Stimulated activated CD4-positive, alpha-beta T cell treated with anti-CD3 and anti-CD28 coated beads, Interleukin-4, amount 100 ng/mL, for 48 hours (primary cell): ENCODE measurements around the gene ZFPL1.
A peak's percentile ranks its signal among the peaks of the same experiment; 100 is the strongest.

Experiments
- DNase-seq, 2 donors: peaks; one replicate each; pipeline ENCODE4 v3.0.0-alpha.2; 2020; ENCODE audit warnings: low read depth in 2 of 2

Gene ZFPL1

GRCh38 chr11:65083834-65084597 is at the start of gene ZFPL1, which contains the start of gene CDCA5:
ZFPL1 (plus strand) TSS chr11:65084222; CDS start chr11:65084699, 477 bp downstream.
CDCA5 (minus strand) TSS chr11:65084040; CDS start chr11:65083978, 62 bp downstream.
- peak; percentile 94 for DNase-seq

- no peak for DNase-seq
Measured at GRCh38 chr11:65034423-65034822, 49.6 kb upstream of the ZFPL1 start.

DNA sequence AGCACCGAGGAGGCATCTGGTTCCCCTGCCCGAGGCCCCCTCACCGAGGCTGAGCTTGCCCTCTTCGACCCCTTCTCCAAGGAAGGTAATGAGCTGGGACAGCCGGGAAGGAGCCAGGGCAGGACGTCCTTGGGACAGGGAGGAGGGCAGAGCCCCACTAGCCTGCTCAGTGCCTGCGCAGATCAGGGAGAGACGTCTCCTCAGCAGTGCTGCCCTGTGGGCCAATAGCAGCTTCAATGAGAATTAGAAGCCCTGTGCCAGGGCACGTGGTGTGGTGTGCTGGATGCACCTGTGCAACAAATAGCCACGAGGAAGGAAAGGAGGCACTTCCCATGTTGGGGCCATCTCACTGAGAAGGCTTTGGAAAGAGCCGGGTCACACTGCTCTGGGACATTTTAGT is 48.4 kb upstream of the ZFPL1 start:
- DNase-seq: no peak

DNA sequence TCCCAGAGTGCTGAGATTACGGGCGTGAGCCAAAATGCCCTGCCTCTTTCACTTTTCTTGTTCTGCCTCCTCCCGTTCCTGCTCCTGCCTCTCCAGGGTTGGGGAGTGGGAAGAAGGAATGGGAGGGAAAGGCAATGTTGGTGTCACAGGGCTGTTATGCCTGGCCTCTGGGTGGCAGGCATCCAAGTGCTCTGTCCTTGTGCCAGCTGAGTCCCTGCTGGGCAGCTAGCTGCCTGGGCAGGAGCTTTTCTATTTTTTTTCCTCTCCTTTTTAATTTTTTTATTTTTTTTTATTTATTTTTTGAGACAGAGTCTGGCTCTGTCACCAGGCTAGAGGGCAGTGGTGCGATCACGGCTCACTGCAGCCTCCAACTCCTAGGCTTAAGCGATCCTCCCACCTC is 47.1 kb upstream of the ZFPL1 start:
- no peak for DNase-seq

- DNase-seq: no peak
Measured at GRCh38 chr11:65040520-65040846, 43.5 kb upstream of the ZFPL1 start.

DNA sequence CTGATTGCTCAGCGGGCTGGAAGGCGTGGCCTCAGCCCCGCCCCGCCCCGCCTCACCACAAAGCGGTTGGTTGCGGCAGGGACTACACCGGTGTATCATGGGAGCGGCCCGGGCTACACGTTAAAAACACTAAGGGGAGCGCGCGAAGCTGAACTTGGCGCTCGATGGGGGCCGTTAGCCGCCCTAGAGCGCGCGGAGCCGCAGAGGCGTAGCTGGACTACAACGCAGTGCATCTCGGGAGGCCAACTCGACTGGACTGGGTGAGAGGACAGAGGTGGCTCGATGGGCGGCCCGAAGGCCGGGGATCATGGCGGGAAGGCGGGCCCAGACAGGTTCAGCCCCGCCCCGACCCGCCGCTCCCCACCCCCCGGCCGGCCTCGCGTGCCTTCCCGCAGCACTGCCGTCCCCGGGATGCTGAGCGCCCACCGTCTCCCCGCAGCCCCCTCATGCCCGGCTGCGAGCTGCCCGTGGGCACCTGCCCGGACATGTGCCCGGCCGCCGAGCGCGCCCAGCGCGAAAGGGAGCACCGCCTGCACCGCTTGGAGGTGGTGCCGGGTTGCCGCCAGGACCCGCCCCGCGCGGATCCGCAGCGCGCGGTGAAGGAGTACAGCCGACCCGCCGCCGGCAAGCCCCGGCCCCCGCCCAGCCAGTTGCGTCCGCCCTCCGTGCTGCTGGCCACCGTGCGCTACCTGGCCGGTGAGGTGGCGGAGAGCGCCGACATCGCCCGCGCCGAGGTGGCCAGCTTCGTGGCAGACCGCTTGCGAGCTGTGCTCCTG is 43.0 kb upstream of the ZFPL1 start, which contains the start of gene SAC3D1:
TSS of gene SAC3D1 (plus strand) at position 364 of the 776 bp plus-strand sequence. CDS start at position 447, 83 bp downstream.
- DNase-seq: peak; percentile 78 to 88

DNA sequence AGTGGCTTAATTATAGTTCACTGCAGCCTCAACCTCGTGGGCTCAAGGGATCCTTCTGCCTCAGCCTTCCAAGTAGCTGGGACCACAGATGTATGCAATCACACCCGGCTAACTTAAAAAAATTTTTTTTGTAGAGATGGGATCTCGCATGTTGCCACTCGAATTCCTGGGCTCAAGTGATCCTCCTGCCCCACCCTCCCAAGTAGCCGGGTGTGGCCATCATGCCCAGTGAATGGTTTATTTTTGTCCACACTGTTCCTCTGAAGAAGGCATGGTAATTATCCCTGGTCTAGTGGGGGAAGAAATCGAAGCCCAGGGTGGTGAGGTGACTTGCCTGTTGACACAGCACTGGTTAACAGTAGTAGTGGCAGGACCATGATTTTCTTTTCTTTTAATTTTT is 41.1 kb upstream of the ZFPL1 start:
- DNase-seq: no peak

GRCh38 chr11:65043881-65044501 is 40.0 kb upstream of the ZFPL1 start:
- no peak for DNase-seq

DNA sequence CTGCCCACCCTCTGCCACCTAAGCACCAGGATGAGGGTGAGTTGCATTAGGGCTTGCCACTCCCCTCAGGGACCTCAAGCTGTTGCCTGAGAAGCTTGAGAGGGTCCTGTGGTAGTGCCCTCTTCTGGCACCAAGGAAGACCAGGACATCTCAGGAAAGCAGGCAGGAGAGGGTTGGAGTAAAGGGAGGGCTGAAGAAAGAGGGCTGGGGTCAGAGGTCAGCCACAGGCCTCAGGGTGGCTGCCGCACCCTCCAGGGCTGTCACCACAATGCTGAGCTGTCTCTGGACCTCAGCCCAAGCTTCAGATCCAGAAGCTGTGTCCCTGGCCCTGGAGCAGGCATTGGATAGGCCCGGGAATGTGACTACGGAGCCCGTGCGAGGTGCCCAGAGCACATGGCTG is 39.0 kb upstream of the ZFPL1 start:
- no peak for DNase-seq

DNA sequence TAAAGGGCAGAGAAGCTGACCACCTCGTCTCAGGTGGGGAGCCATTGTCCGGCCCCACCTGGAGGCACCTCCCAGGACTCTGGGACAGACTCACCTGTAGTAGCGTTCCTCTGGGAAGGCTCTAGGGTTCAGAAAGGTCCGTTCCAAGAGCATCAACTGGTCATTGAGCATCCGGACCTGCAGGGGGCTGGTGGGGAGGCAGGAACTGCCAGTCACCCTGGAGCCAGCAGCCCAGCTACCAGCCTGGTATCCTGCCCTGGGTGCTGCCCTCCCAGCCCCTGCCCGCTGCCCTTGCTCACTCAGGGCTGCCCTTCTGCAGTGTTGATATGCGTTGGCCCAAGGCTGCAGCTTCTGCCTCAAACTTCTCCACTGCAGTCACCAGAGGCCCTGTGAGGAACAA is 38.3 kb upstream of the ZFPL1 start:
- no peak for DNase-seq

DNA sequence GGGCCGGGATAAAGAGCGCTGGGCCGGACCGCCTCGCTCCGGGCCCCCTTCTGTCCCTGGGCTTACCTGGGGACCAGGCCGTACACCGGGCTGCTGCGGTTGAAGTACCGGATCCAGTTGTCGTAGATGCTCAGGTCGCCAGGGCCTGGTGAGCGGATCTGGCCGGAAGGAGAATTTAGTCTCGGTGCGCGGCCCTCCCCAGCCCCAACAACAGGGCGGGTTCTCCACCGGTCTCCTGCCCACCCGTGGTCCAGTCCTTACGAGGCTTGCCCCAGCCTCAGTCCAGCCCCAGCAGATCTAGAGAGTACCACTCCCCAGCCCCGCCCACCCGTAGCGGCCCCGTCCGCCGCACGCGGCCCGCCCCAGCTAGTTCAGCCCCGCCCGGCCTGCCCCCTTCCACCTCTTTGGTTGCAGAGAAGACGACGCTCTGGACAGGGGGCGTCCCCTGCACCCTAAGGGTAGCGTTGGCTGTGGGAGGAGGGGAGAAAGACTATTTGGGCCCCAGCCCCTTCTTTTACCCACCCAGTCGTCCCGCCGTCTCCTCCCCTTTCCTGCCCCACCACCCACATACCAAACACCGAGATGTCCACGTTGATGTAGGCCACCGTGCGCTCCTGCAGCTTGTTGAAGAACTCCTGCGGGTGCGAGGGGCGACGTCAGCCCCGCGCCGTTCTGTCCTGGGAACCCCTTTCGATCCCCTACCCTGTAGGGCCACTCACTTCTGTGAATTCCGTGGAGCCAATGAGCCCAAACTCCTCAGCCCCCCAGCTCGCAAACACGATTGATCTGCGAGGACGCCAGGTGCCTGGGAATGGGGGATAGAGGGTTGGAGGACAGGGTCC is 36.2 kb upstream of the ZFPL1 start:
- peak; percentile 24 to 29 for DNase-seq

DNA sequence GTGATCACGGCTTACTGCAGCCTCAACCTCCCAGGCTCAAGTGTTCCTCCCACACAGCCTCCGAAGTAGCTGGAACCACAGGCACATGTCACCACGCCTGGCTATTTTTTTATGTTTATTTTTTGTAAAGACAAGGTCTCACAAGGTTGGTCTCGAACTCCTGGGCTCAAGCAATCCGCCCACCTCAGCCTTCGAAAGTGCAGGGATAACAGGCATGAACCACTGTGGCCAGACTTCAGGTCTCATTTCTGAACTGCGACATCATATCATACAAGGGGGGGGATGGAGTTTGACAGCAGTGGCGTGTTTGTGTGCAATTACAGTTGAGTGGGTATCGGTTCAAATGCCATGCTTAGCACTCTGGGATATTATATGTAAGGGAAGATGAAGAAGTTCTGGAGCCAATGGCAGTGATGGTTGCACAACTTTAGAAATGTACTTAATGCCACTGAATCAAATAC is 32.6 kb upstream of the ZFPL1 start:
- DNase-seq: no peak

GRCh38 chr11:65053827-65054508 is 30.1 kb upstream of the ZFPL1 start:
- DNase-seq: no peak

GRCh38 chr11:65055538-65055937 is 28.5 kb upstream of the ZFPL1 start:
- no peak for DNase-seq

DNA sequence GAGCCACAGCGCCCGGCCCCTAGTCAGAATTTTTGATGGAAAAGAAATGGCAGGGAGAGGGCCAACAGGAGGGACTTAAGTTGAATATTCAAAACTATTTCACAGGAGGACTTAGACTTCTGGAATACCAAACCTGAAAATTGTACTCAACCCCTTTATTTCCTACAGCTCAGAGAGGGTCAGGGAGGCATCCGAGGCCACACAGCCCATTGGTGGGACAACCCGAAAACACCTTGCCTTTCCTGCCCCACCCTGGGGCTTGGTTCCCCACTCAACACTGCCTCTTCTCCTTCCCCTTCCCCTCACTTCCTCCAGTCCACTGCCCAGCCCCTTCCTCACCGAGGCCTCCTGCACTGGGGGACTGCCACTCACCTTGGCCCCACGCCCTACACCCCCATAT is 27.0 kb upstream of the ZFPL1 start:
- DNase-seq: no peak

DNA sequence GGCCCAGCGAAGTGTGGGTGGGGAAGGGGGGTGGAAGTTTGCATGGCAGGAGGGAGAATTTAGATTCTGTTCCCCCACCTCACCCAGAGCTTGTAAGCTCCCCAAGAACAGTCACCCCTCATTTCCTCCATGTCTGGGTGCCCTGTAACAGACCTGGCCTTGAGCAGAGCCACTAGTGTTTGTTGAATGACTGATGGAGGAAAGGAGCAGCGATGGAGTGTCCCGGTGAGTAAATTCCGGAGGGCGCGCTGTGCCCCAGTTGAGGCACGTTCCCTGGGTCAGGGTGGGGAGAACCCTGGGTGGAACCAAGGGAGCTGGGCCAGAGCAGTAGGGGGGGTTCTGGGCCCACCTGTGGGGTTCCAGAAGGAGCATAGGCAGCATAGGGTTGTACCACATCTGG is 26.5 kb upstream of the ZFPL1 start:
- DNase-seq: no peak

DNA sequence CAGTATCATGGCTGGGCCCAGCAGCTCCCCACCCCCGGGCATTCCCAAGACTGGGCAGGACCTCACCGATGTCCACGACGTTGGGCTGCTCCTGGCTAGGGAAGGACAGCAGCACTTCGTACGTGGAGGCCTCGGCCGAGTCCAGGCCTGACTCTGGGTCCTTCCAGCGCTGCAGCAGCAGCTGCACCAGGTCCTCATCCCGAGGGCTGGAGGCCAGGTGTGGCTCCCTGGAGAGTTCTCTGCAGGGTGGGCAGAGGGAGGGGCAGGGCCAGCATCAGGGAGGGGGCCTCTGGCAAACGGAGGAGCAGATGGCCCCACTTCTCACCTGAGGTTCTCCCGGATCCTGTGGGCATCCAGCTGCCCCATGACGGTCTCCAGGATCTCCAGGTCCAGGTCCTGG is 26.0 kb upstream of the ZFPL1 start:
- no peak for DNase-seq

- no peak for DNase-seq
Measured at GRCh38 chr11:65058419-65059054, 25.5 kb upstream of the ZFPL1 start, which contains the start of gene NAALADL1. NAALADL1 (minus strand) TSS chr11:65058553; CDS start chr11:65058521, 32 bp downstream.

GRCh38 chr11:65059523-65059922 is 24.5 kb upstream of the ZFPL1 start:
- no peak for DNase-seq
